RKO (cell line): Measurements from ENCODE around the gene NDUFV3.
"Not testable (repeated sequence)": the region's sequence is repeated elsewhere in the genome, so short reads cannot be mapped to it uniquely, and the experiment has no call there.

Source experiments
- DNase-seq: peaks from one replicate; pipeline ENCODE4 v3.0.0-alpha.2; 2016; ENCODE audit warnings: low spot score

The NDUFV3 gene

GRCh38 chr21:42857216-42857615 lies 35.9 kb upstream of the NDUFV3 start:
- no peak for DNase-seq

DNA sequence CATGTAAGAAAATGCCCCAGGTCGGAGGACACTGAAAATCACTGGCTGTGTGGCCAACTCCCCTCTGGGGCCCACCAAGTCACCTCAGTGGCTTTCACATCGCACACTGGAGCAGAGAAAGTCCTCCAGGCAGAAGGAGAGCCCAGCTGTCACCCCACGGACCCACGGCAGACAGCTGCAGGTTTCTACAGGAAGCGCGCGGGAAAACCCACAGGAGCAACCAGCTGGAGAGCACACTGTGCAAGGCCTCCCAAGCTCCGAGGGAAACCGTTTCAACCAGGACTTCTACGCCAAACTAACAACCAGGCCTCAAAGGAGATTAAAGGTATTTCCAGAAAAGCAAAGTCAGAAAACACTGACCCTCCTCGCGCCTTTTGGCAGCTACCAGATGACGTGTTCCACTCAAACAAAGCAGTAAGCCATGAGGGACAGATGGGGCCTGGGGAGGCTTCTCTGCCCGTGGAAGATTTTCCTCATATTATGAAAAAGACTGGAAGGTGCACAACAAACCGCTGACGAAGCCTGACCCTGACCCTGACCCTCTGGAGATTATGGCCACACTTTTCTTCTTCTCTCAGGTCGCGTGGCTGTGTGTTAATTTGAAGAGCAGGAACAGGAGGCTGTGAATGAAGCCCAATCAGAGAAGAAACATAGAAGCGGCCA lies 34.8 kb upstream of the NDUFV3 start:
- DNase-seq, result no peak

DNA sequence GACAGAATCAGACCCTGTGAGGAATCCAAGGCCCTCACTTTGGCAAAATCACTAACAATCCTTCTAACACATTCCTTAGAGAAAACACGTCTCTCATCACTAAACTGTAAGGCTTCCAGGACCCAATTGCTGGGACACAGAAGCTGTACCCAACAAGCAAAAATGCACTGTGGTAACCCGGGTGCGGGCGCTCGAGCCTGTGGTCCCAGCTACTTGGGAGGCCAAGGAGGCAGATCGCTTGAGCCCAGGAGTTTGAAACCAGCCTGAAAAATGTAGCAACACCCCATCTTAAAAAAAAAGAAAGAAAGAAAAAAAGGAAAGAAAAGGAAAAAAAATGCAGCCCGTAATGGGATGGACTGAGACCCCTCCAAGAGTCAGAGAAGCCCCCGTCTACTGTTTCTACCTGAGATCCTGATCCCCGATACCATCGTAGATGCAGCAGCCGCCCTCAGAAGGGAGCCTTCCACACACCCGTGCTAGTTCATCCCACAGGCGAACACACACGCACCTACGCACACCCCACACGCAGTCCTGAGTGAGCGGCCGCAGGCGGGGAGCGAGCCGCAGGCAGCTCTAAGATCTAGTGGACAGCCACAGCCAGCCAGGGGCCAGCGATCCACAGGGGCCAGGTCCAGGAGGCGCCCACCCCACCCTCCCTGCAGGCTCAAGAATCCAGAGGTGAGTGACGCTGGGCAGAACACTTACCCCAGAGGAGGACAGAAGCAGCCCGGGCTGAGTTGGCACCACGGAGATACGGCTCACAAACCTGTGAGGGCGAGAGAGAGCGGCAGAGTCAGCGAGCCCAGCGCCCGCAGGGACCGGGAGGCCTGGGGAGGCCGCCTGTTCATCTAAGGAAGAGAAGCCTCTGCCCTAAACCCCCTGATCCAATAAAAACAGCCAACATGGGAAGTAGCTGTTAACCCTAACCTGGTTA lies 33.9 kb upstream of the NDUFV3 start:
- DNase-seq, result no peak

DNA sequence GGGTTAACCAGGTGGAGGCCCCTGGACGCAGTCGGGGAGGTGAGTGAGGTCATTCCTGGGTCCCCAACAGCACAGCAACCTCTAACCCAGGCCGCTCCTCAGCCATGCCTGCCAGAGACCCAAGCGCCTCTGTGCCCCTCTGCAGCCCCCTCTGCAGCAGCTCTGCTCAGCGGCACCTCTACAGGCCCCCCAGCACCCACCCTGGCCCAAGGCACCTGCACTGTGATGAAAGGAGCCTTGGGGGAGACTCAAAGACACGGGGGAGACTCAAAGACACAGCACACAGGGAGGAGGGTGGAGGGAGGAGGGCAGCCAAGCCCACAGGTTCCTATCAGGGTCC lies 33.2 kb upstream of the NDUFV3 start:
- DNase-seq, result no peak

DNA sequence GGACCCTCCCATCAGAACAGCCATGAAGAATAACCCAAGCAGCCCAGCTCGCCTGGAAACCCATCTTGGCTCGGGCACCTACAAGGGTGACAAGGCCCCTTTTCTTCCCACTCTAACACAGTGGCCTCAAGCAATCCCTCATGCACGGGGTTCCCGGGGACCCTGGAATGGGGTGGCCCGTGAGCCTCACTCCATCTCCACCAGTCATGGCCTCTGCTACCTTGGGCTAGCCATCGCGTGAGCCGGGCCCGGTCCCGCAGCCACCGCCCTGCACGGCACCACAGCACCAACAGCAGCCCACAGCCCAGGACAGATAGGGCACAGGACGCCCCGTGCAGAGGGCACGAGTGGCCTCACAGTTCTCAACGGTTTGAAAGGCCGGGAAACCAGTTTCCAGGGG lies 32.8 kb upstream of the NDUFV3 start:
- no peak for DNase-seq

DNA sequence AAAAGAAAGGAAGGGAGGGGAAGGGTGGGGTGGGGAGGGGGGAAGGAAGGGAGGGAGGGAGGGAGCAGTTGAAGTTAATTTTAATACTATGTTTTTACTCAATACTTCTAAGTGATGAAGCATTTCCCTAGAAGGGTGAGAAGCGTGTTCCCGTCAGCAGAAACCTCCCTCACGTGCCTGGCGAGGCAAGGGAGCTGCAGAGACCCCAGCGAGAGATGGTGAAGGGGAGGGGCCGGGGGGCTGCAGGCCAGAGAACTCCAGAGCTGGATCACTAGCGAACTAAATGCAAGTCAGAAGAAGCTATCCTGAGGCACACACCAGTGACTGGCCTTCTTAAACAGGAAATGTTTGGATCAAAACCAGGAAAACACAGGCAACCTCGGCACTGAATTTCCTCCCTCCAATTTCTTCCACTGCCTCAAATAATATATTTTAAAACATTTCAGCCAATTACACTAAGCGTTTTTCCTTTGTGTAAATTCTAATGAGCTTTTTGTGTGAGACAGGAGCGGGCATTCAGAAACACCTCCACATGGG lies 31.7 kb upstream of the NDUFV3 start:
- DNase-seq, result no peak

- no peak for DNase-seq
Measured at GRCh38 chr21:42861848-42862400, 31.2 kb upstream of the NDUFV3 start.

DNA sequence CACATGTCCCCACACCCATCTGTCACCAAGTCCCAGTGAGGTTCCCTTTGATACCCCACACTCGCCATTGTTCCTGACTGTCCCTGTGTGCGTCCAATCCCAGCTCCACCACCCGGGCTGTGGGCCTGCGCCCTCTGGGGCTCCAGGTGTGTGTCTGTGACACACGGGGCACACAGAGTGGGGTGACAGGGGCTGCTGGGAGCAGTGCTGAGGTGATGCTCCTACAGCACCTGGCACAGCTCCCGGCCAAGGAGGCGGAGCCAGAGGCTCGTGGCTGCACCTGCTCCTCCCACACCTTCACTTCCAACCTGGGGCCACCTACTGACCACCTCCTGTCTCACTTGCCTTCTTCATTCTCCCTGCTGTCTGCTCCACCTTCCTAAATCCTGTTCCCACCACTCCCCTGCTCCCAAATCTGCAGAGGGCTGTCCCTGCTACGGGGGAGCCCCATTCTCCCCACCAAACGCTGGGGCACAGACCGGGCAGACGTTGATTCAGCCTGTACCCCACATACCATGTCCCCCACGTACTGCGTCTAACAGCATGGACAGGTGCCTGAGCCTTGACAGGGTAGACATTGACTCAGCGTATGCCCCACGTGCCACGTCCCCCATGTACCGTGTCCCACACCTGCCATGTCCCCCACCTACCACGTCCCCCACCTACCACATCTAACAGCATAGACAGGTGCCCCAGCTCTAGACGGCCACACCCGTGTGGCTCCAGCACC lies 30.2 kb upstream of the NDUFV3 start:
- DNase-seq, result no peak

DNA sequence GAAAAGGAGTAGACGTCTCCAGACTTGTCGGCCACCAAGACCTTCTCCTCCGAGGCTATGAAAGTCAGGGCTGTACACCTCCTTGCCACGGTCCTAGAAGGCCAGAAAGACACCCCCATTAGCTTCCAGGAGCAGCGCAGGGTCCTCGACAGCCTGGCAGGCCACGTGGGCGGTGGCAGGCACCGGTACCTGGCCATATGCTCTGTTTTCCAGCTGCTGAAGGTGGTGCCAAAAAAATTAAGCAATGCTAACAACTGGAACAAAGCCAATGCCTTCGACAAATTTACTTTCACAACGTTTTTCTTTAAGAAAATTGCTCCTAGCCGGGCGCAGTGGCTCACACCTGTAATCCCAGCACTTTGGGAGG lies 29.6 kb upstream of the NDUFV3 start:
- DNase-seq, result no peak

- DNase-seq, result no peak
Measured at GRCh38 chr21:42864286-42864685, 28.8 kb upstream of the NDUFV3 start.

- no peak for DNase-seq
Measured at GRCh38 chr21:42864815-42865775, 28.0 kb upstream of the NDUFV3 start.

GRCh38 chr21:42865776-42866160 lies 27.3 kb upstream of the NDUFV3 start:
- DNase-seq, result no peak

DNA sequence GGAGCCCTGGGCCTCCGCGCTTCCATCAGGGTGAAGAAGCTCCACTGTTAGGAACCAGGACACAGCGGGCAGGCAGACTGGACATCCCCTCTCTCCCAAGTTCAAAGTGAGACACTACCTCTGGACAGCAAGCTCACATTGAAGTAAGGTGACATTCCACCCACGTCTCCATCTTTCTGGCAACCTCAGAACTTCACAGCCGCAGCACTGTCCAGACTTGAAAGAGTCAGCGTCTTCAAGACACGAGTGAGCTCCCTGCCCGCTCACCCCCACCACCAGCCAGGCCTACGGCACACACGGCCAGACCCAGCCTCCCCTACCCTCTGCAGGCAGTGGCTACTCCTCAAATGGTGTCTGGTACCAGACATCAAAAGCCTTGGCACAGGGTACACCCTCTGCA lies 24.9 kb upstream of the NDUFV3 start:
- DNase-seq, result no peak

GRCh38 chr21:42873096-42873495 lies 20.0 kb upstream of the NDUFV3 start:
- no peak for DNase-seq

GRCh38 chr21:42875811-42876210 lies 17.3 kb upstream of the NDUFV3 start:
- not testable (repeated sequence) for DNase-seq

GRCh38 chr21:42878678-42878992 lies 14.5 kb upstream of the NDUFV3 start:
- DNase-seq, result no peak

DNA sequence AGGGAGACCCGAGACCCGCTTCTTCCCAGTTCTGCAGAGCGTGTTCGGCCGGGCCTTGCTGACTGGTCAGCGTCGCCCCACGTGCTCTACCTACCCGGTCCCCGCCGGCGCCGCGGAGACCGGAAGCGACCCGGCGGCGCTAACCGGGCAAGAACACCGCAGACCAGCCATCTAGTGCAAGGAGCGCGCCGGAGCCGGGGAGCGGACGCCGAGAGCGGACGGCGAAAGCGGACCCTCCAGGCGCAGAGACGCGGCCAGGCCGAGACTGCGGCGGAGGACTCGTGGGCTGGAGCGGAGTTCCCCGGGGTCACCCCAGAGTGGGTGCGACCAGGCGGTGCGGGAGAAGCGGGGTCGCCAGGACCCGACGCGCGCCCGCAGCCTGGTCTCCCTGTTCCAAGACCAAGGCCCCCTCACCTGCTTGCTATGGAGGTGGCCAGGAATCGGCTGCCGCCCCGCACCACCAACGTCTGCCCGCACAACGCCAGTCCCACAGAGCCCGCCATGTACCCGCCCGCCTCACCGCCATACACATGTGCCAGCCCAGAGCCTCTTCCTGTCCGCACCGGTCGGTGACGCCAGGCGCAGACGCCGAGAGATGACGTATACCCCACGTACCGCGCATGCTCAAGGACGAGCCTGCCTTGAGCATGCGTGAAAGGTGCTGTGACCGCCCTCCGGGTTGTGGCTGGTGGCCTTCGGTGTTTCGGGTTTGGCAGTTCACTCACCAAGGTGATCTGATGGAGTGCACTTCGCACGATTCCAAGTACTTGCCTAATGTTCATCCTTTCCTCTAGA lies 13.9 kb upstream of the NDUFV3 start, which contains the start of gene WDR4:
Gene WDR4 (minus strand): TSS at position 547 of the 795 bp plus-strand sequence. CDS start 44 bp downstream, at position 503.
- DNase-seq, result peak; percentile 95

DNA sequence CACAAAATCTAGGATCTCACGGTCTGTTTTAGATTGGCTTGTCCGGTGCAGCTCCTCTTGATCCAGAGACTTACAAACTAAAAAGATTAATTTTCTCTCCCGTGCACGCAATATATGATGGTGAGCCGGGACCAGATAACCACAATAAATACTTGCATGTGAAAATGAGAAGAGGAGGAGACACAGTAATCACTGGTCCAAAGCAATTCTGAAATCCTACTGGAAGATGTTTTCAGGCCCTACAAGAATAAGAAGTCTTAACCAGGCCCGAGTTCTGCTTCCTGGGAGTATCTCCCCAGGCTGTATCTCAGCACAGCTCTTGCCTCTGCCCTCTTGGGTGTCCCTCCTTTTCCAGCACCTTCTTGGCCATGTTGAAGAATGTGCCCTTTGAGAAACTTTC lies 12.8 kb upstream of the NDUFV3 start:
- DNase-seq, result no peak

GRCh38 chr21:42883921-42884320 lies 9.2 kb upstream of the NDUFV3 start:
- DNase-seq, result no peak

- DNase-seq, result no peak
Measured at GRCh38 chr21:42887326-42887725, 5.8 kb upstream of the NDUFV3 start.

DNA sequence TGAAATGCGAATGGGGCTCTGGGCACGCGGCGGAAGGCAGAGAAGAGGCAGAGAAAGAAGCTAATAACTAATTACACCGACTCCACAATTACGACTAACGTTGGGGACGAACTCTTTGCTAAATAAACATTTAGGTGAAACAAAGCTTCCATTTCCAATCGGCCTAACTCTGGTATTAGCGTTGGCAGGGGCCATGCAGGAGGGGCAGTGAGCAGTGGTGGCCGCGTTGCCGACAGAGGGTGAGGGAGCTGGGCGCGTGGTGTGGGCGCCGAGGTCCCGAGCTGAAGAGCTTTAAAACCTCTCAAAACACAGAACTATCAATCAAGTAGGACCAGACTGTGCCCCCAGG lies 553 bp upstream of the NDUFV3 start:
- no peak for DNase-seq
